GM21526 (cell line): Measurements from ENCODE around the gene CSNK1A1.

Source experiments
- ATAC-seq: cut with Tn5 transposase; IDR thresholded peaks from one replicate; pipeline ENCODE4 v1.9.1; 2021; ENCODE audit warnings: moderate library complexity; ENCODE audit not compliant: unreplicated experiment, low FRiP score

The CSNK1A1 gene

GRCh38 chr5:149443210-149443609 is 108.0 kb downstream of the CSNK1A1 start:
- no peak for ATAC-seq

- ATAC-seq: peak; percentile 51
These were observed 108.6 kb downstream of the CSNK1A1 start for GRCh38 chr5:149442563-149443182.
